A204.1 (cell line): Measurements from ENCODE around the gene GNG11.
"Not testable (repeated sequence)": the region's sequence is repeated elsewhere in the genome, so short reads cannot be mapped to it uniquely, and the experiment has no call there.

Source experiments
- FAIRE-seq: peaks from 2 replicates; lab custom pipeline; 2012; peaks lifted over from hg19 to GRCh38; lab: Jason Lieb, UNC

The GNG11 gene

DNA sequence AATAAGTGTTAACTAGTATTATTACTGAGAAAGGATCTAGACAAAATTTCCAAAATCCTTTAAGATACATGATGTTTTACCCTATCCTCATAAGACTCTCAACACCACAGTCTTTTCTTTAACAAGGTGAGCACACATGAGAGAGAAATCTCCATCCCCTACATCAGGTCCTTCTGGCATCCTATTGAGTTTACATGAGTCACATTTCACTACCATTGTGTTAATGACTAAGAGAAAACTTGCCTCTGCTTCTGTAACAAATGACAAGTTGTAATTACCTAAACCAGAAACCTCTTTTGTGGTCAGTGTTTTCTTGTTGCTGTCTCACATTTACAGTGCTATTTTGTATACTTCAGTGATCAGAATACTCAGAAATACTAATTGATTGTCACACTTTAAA is 9.9 kb upstream of the GNG11 start:
- FAIRE-seq = not testable (repeated sequence)

DNA sequence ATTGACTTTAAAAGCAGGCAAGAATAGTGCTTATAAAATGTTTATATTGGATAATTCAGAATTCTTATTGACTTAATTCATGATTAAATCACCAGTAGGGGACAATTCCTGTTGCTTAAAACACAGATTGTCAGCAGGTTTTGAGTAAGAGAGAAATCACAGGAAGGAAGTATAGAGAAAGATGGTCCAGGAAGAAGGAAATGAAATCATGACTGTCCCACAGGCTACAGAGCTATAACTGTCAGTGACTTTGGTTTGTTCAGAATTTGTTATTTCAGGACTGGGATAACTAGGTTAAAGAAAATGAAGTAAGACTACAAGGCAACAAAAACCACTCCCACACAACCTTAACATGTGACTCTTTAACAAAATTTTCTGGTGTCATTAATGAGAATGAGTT is 8.3 kb upstream of the GNG11 start:
- FAIRE-seq = no peak

DNA sequence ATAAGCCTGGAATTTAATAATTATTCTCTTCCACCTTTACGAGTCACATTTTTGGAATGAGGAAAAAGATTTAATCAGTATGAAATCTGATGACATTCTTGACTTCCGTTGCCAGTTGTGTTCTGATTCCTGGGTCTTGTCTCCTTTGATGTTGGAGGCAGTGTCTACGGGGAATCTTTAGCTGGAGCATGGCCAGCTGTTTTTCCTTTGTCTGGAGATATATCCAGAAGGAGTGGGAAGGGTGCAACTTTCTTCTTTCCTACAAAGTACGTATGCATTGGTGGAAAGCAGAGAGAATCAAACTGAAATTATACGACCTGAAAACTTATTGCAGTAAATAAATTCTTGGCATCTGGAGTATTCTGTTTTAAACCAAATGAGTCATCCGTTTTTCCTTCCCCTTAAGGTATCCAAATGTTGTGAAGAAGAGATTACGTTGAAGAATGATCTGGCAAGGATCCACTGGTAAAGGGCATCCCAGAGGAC is 6.9 kb upstream of the GNG11 start:
- no peak for FAIRE-seq

DNA sequence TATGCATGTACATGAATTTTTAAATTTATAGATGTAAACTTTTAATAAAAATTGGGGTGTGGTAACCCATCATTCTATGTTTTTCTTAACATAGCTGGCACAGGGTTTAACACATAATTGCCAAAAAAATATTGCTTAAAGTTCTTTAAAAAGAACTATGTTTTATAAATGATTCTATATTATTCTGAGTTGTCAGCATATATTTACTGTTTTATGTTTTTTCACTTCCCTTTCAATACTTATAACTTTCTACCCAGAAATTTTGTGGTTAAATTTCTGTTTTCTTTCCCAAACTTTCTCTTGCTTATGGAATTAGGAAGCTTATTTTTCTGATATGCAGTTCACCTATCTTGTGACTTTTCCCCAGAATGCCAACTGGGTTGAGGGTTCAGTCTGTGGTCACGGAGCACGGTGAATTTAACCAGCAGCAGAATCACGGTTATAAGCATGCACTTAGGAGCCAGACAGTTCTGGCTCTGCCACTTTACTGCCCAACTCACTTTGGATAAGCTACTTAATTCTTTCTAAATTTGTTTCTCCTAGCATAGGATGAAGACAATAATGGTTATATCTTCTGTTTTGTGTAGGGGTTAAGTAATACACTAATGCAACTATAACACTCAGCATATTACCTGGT is 6.2 kb upstream of the GNG11 start:
- not testable (repeated sequence) for FAIRE-seq

- not testable (repeated sequence) for FAIRE-seq
Measured at GRCh38 chr7:93915888-93916287, 5.6 kb upstream of the GNG11 start.

DNA sequence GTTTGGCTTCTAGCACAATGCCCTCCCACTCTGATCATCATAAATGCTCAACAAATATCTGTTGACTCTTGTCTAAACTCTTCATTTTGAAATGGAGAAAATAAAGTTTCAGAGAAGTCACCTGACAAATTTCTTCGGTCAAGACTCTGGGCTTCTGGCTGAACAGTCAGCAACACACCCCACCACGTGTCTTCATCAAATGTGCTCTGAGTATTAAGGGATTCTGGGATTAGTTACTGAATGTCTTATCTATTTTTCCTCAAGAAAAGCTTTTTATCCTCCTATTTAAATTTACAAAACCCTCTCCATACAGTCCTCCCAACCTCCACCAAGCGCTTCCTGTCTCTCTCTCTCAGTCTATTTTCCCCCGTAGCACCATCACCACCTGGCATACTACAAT is 5.2 kb upstream of the GNG11 start:
- not testable (repeated sequence) for FAIRE-seq

DNA sequence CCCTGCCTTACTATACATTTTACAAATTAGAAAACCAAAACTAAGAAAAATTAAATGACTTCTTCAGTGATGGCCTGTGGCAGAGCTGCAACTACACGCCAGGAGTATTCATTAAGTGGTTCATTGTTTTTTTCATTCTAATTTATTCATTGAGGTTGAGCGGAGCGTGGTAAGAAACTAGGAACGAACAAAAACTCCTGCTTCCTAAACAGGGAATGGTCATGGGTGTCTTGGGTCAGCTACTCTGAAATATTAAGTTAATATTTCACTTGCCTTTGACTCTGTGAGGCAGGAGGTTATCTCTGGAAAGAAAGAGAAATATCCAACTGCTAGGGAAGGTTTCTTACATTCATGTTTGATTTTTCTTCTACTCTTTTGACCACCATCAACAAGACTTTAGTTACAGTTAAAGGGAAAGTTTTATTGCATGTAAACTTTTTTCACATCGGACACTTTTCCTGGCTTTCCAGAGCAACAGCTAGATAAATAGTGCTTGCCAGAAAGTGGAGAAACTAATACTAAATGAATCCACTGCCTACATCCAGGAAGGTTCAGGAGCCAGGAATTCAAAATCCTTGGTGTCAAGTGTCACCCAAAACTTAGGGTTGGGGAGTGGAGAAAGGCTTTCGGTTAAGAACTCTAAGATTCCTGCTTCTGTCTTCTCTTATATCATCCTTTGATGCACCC is 896 bp upstream of the GNG11 start:
- FAIRE-seq = no peak

GRCh38 chr7:93921186-93921585 is 349 bp upstream of the GNG11 start:
- FAIRE-seq = no peak

DNA sequence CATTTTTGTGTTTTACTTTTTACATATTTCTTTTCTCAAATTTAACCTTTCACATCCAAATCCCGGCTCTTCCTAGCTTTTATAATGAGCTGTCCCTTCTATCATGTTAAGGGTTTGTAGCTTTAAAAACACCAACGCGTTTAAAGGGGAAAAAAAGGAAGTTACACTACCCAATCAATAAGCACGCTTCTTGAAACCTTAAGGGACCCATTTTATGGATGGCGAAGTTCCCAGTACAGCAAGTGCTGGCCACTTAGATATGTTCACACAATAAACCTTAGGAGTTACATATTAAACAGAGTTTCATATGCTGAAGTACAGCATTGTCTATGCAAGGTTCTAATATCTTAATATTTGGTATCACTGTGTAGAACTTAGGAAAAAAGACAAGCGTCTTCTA is 1.8 kb downstream of the GNG11 start:
- no peak for FAIRE-seq

DNA sequence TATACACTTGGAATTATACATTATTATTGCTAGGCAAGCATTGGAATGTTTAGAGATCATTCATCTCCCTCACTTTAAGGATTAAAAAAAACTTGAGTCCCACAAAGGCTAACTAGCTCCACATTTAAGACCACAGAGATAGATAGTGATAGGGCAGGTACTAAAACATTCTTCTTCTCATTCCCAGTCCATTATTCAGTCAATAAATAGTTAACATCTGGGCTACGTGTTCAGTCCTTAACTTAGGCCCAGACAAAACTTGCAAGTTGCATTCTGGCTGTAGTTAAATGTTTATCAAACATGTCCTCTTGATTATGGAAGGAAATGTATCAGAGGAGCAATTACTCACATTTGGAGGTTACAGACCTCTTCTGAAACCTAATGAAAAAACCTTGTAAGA is 2.4 kb downstream of the GNG11 start:
- no peak for FAIRE-seq

DNA sequence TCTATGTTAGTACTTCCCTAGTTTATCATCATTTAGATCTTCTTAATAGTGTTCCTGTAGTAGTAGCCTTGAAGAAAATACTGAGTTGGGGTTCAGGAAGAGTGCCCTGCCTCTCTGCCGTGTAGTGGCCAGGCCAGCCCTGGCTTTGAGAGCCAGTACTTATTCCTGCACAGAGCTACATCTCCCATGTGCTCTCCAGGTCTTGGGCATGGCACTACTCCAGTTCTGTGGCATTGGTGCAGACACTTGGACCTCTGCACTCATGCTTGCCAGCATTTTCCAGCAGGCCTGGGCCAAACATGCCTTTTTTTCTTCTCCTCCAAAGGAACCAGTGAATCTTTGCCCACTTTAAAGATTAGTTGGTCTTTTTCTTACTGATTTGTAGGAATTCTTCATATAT is 5.3 kb downstream of the GNG11 start:
- no peak for FAIRE-seq

DNA sequence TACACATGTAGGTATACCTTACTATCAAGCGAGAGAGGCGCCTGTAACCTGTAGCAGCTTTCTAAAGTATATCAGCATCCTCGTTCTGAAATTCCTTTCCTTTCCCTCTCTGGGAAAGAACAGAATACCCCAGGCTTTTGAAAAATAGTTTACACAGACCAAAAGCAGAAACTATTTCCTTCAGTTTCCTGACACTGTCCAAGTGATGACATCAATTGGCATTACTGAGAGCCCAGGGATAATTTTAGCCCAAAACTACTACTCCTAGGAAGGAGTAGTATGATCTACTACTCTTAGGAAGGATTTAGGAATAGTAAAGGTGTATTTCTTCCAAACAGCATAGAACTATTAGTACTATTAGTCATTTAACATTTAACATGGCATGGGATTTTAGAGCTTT is 6.0 kb downstream of the GNG11 start:
- no peak for FAIRE-seq

DNA sequence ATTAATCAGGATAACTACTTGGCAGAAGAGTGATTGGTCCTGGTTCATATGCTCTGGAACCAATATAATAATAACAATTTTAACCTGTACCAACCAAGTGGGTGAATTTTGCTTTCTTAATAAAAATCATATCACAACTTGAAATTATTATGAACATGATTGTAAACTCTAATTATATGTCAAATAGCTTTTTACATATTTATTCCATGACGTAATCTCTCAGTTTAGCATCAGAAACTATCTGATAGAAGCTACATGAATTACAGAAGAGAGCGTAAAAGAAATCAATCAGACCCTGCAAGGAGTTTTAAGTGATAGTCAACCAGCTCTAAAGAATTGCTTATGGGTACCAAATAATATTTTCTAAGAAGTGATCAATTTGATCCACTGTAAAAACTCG is 10.1 kb downstream of the GNG11 start:
- no peak for FAIRE-seq

DNA sequence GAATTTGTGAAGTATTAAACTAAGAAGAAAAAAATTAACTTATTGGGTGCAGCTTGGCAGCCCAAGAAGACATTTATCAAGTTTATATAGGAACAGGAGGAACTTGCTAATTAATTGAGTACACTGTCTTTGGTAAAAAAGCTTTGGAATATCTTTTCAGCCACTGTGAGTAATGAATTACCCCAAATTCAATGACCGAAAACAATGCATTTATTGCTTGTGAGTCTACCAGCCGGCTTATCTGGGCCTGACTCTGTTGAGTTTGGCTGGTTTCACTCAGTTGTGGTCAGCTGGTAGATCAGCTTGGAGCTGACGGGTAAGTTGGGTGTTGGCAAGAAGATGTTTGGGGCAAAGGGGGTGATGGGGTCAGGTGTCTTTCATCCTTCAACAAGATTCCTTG is 11.6 kb downstream of the GNG11 start:
- no peak for FAIRE-seq

DNA sequence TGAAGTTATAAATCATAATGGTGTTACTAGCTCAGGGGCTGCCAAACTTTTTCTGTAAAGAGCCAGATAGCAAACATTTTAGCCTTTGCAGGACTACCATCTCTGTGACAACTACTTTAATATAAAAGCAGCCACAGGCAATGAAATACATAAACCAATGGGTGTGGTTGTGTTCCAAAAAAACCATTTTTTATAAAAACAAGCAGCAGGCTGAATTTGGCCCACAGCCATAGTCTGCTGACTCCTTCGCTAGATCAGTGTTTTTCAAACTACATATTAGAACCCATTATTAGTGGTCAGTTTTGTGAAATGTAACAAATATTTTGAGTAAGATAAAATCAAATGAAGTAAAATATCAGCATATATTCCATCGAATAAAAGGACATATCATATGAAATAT is 13.6 kb downstream of the GNG11 start:
- FAIRE-seq = no peak

DNA sequence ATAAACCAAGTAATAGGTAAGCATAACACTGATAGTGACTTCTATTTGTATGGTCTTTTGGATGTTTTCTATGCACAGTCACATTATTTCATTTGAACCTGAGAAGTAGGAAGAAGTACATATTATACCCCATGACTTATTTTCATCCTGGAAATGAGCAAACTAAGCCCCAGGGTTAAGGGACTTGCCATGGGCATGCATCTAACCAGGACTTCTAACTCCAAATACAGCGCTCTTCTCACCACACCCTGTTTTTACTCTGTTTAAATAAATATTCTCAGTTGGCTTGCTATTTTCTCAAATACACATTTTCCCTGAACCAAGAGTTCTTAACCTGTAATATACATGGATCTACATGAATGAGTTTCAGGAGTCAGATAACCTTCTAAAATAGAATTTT is 16.3 kb downstream of the GNG11 start:
- FAIRE-seq = no peak

DNA sequence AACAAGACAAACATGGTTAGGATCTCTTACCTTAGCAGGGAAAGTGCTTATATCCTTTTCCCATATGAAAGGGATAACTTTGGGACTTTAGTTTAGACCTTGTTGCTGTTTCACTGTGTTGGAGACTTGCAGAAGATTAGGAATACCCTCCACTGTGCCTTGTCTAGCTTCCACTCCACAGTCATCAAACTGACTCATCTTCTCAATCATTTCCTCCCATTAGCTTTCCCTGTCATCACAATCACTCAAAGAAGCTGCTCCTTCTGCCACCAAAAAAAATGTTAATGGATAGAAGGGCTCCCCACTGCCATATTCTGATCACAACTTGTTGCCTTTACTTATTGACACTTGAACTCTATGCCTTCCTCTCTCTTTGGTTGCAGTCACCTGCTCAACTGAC is 16.8 kb downstream of the GNG11 start:
- FAIRE-seq = no peak

- no peak for FAIRE-seq
Measured at GRCh38 chr7:93941945-93942344, 20.4 kb downstream of the GNG11 start.

DNA sequence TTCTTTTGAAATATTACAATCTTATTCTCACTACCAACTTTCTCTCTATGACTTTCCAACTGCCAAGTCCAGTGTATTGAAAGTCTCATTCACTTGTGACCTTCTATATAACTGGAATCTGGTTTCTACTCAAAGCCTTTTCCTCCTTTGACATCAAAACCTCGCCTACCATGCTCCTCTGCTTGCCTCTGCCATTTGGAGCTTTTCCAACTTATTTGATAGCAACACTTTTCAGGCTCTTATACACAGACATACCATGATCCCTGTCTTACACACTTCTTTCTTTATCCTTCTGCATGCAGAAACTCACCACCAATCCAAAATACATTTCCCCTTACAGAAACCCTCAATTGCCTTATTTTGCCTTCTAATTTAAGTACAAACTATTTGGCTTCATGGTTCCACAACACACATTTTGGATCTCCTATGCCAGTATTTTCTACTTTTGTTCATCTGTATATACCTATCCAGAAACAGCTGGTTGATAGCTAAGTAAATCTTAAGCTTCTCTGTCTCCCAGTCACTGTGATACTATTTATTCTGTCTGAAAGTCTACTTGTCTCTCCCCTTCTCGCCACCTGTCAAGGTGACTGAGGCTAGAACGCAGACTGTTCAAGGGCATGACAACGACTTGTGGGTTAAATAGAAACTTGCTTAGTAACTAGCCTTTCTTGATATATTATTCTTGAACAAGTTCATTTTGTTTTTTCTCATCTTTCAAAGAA is 22.4 kb downstream of the GNG11 start:
- no peak for FAIRE-seq

- FAIRE-seq = peak; percentile 53
Measured at GRCh38 chr7:93944673-93945072, 23.1 kb downstream of the GNG11 start.

DNA sequence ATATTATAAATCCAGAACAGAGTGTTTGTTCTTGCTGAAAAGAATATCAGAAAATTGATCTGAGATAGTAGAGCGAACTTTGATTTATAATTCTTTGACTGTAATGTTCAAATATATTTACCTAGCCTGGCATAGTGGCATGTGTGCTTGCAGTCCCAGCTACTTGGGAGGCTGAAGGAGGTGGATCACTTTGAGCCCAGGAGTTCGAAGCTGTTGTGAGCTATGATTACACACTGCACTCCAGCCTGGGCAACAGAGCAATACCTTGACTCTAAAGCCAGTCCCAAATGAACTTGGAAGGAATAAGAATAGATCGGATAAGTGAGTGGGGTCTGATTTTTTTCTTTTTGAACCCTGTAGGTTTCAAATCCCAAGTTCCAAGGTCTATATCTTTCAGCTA is 23.5 kb downstream of the GNG11 start:
- no peak for FAIRE-seq

DNA sequence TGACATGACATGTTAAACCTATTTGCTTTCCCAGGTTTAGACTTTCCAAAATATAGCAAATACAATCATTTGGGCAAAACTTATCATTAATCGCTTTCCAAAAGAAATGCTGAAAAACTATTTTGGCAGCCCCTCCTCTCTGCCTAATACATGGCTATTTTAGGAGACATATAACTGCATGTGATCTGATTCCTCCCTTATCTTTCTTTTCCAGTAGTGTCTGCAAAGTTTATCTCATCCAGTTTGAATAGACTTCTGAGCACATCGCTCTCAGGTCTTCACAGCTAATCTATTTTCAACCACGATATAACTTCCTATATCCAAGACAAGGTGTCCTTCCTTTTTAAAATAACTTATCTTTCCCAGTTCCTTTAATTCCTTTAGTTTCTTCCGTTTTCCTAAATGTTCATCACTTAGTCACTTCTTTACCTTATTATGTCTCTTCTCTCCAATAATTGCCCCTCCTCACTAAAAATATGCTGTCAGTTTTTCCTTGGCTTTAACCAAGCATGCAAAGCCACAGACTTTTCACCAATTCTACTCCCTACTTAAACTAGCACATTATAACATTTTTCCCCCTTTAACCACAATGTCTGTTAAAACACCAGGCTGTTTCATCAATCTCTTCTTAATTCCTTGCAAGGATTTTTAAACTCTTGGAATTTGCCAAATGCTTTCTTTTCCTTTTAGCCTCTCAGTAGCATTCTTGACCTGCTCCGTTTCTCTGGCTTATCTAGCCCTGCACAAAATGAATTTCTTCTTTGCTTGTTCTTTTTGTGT is 24.4 kb downstream of the GNG11 start:
- no peak for FAIRE-seq

DNA sequence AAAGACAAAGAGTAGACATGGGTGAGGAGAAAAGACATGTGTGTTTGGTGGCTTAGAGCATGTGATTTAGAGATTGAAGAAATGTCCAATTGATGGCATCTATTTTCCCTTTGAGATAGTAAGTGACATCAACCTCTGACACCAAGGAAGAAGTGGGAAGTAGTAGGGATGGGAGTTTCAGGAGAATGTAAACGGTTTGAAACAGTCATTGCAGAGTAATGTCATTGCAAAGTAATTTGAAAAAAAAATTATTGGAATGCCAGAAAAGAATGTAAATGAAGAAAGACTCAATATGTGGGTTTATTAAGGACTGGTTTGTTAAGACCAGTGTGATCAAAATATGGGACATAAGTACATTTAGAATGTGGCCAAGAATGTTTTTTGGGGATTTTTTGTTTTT is 26.6 kb downstream of the GNG11 start:
- FAIRE-seq = no peak
